ENCODE results near the gene ZNF618.

DNA sequence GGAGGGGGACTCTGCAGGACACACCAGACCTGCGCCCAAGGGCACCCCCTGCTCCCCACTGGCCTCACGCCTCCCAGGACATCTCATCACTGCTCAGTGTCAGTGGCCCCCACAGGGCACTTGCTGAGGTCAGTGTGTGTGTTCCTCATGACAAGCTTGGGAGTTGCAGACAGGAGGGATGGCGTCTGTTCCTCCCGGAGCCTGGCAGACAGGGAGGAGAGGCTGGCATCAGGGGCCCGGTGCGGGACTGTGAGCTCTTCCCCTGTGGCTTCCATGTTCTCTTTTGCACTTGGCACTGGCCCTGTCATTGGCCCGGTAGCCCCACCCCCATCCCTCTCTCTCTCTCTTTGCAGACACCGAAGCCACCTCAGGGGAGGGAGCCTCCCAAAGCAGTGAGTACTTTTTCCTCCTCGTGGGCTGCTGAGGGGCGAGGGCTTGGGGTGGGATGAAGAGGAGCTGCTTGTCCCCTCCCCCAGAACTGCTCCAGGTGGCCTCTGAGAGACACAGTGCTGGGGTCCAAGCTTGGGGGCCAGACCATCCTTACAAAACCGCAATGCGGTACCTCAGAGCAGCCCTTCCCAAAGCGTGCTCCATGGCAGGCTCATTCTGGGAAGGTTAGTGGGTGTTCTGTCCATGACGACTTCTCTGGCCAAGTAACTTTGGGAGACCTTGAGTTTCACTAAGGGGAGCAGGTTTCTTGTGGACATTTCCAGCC, 126.3 kb downstream of the ZNF618 start:
- TF ChIP-seq EZH2 (IDR thresholded peaks at IDR 0.05; ENCODE audit: borderline replicate concordance, low read depth, low read length, poor library complexity, severe bottlenecking) = no peak
- TF ChIP-seq, protein P1, sequence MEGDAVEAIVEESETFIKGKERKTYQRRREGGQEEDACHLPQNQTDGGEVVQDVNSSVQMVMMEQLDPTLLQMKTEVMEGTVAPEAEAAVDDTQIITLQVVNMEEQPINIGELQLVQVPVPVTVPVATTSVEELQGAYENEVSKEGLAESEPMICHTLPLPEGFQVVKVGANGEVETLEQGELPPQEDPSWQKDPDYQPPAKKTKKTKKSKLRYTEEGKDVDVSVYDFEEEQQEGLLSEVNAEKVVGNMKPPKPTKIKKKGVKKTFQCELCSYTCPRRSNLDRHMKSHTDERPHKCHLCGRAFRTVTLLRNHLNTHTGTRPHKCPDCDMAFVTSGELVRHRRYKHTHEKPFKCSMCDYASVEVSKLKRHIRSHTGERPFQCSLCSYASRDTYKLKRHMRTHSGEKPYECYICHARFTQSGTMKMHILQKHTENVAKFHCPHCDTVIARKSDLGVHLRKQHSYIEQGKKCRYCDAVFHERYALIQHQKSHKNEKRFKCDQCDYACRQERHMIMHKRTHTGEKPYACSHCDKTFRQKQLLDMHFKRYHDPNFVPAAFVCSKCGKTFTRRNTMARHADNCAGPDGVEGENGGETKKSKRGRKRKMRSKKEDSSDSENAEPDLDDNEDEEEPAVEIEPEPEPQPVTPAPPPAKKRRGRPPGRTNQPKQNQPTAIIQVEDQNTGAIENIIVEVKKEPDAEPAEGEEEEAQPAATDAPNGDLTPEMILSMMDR (conservative IDR thresholded peaks at IDR 0.05; ENCODE audit: low read depth, low read length) = no peak

Data from A673 (cell line).